Type B pancreatic cell (in vitro differentiated cells): ENCODE results near the gene CCNJL. TPM values are rescaled to one million over a fixed set of nuclear protein-coding genes. Genes with fewer than 3 reads are reported as not detected.

ENCODE experiments used
- DNase-seq: peaks from one replicate; pipeline ENCODE4 v3.0.0; 2021; ENCODE audit warnings: mixed read lengths; ENCODE audit not compliant: unreplicated experiment; ENCODE audit errors: extremely low spot score
- H3K27ac Mint-ChIP-seq: 2 replicates; pipeline ENCODE4 v1.8.0; 2021; ENCODE audit warnings: mild to moderate bottlenecking, mixed read lengths
- H3K27me3 Mint-ChIP-seq: 2 replicates; pipeline ENCODE4 v1.8.0; 2021; ENCODE audit warnings: mixed read lengths
- H3K36me3 Mint-ChIP-seq: 2 replicates; pipeline ENCODE4 v1.8.0; 2021; ENCODE audit warnings: mixed read lengths
- H3K4me1 Mint-ChIP-seq: one replicate; pipeline ENCODE4 v1.8.0; 2021; ENCODE audit warnings: mixed read lengths; ENCODE audit not compliant: unreplicated experiment
- H3K4me3 Mint-ChIP-seq: 2 replicates; pipeline ENCODE4 v1.8.0; 2021; ENCODE audit warnings: mild to moderate bottlenecking, mixed read lengths
- H3K9me3 Mint-ChIP-seq: 2 replicates; pipeline ENCODE4 v1.8.0; 2021; ENCODE audit warnings: mixed read lengths
- CTCF ChIP-seq: fragments of 200-600 bp; sonication (generic); conservative IDR thresholded peaks from 2 replicates; pipeline ENCODE4 v1.5.0; 2021; ENCODE audit warnings: antibody characterized with exemption, mild to moderate bottlenecking
- total RNA-seq: library from RNA; stranded (reverse); gene quantifications from 2 replicates; pipeline ENCODE4 v1.2.1, GENCODE V29; 2021; ENCODE audit warnings: low replicate concordance

CCNJL gene
- total RNA-seq, 1 donor from 2014 or later, result 16.6 TPM

DNA sequence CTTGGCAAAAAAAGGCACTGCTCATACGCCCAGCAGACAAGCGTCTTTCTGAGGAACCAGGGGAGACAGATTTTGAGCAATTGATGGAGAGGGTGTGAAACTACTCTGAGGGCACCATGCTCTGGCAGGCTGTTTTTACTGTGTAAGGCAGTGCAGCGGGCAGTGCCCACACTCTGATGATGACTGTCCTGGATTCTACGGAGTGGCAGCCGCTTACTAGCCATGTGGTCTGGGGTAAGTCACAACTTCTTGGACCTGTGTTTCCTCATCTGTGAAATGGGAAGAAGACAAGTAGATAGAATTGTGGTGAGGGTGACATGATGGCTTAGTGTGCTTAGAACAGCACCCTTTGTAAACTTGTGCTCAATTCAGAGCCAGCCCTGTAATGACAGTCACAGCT, 44.2 kb downstream of the CCNJL start:
- Mint-ChIP-seq H3K9me3 (no peaks in the 10 kb centered on the region), H3K4me1 (peaks cover 57% of the 10 kb centered on the region), H3K4me3 (no peak overlapping the region), H3K27ac (peak overlapping the region; percentile 65), H3K27me3 (no peaks in the 10 kb centered on the region), H3K36me3 (peaks cover 3% of the 10 kb centered on the region)
- no peak for TF ChIP-seq CTCF
- no peak for DNase-seq

DNA sequence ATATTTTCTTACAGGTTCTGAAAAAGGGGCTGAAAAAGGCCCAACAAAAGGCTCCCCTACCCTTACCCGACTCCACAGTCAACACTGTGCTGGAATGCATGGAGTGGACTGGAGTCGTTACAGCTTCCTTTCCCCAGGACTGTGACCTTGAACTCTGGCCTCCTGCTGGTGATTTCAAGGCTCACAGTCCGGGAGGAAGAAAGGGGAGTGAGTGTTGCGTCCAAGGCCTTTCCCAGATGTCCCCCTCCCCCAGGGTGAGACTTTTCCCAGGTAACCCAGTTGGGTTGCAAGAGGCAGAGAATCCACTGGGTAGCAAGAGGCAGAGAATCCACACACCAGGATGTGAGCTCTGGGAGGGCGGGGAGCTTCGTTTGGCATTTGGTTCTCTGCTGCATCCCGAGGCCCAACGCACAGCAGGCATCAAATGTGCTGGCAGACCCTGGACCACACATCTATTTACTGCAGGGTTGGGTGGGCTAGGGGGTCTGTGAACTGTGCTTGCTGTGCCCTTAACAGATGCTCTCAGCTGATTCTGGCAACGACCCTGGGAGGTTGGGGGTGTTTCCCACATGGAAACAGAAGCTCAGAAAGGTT, 45.5 kb downstream of the CCNJL start:
- no peaks in the 10 kb centered on the region for H3K9me3 Mint-ChIP-seq
- H3K27ac Mint-ChIP-seq, result no peak overlapping the region
- no peaks in the 10 kb centered on the region for H3K27me3 Mint-ChIP-seq
- peaks cover 3% of the 10 kb centered on the region for H3K36me3 Mint-ChIP-seq
- no peak for DNase-seq
- peaks cover 57% of the 10 kb centered on the region for H3K4me1 Mint-ChIP-seq
- peak; percentile 67 for TF ChIP-seq CTCF
- no peak overlapping the region for H3K4me3 Mint-ChIP-seq

- Mint-ChIP-seq H3K27me3 (no peaks in the 10 kb centered on the region), H3K4me1 (peaks cover 58% of the 10 kb centered on the region), H3K4me3 (no peak overlapping the region), H3K27ac (peak overlapping the region; percentile 48), H3K9me3 (no peaks in the 10 kb centered on the region), H3K36me3 (peaks cover 3% of the 10 kb centered on the region)
- no peak for DNase-seq
- no peak for TF ChIP-seq CTCF
Observed at GRCh38 chr5:160266044-160266443, 46.3 kb downstream of the CCNJL start.

- Mint-ChIP-seq H3K4me1 (peaks cover 49% of the 10 kb centered on the region), H3K27me3 (no peaks in the 10 kb centered on the region), H3K27ac (peak overlapping the region; percentile 94), H3K4me3 (no peak overlapping the region), H3K36me3 (peaks cover 10% of the 10 kb centered on the region), H3K9me3 (no peaks in the 10 kb centered on the region)
- no peak for TF ChIP-seq CTCF
- DNase-seq, result no peak
Observed at GRCh38 chr5:160263326-160263855, 49.0 kb downstream of the CCNJL start.

DNA sequence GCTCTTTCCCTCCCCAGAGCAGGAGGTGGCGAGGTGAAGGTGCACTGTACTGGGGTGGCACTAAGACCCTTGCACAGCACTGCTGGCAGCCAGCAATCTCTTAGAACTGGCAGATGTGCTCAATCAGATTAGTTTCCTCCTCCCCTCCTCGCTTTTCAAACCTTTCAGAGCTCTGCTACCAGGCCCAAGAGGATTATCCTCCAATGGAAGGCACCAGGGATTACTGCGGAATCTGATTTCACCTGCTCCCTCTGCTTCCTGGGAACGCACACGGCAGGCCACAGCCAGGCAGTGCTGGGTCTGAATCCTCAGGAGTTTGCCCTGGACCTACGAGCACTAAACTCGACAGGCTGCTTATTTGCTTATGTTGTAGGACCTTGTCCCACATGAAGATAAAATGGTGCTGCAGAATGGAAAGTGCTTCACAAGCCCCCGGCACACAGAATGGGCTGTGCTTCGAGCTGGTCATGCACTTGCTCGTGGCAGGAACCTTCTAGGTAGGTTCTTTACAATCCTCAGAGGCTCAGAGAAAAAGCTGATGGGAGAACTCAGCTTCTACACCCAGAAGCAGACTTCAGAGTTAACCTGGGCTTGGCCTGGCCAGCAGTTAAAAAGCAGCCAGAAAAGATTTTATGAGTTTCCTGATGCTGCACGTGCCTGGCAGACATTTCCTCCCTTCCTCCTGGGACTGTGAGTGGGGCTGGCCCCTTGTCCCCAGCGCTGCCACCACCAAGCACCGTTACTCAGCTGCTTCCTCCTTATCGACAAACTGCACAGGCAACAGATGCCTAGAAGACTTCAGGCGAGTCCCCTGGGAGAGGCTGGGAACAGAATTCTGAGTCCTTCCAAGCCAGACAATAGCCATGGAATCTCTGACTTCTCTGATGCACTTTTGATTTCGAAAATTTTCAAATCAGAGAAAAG, 50.0 kb downstream of the CCNJL start:
- peak overlapping the region; percentile 20 for H3K4me3 Mint-ChIP-seq
- H3K36me3 Mint-ChIP-seq, result peaks cover 10% of the 10 kb centered on the region
- H3K27me3 Mint-ChIP-seq, result no peaks in the 10 kb centered on the region
- TF ChIP-seq CTCF, result no peak
- peak overlapping the region; percentile 94 for H3K27ac Mint-ChIP-seq
- peaks cover 41% of the 10 kb centered on the region for H3K4me1 Mint-ChIP-seq
- H3K9me3 Mint-ChIP-seq, result no peaks in the 10 kb centered on the region
- DNase-seq, result no peak
